Keratinocyte (primary cell): ENCODE results near the gene DLG4. TPM values are rescaled to one million over a fixed set of nuclear protein-coding genes. Genes with fewer than 3 reads are reported as not detected.

Source experiments
- DNase-seq: peaks from one replicate; pipeline ENCODE4 v3.0.0-alpha.2; 2011; ENCODE audit warnings: low read depth, missing footprints, low spot score
- FAIRE-seq: peaks from 2 replicates; lab custom pipeline; 2011; peaks lifted over from hg19 to GRCh38; lab: Jason Lieb, UNC
- H2AFZ ChIP-seq: 2 replicates; pipeline ENCODE4 v1.6.0; 2012; ENCODE audit warnings: low read length, control low read depth, inconsistent platforms; ENCODE audit not compliant: control insufficient read depth
- H3K27ac ChIP-seq: 2 replicates; pipeline ENCODE4 v1.5.1; 2011; ENCODE audit warnings: low read length; ENCODE audit not compliant: control insufficient read depth, insufficient read depth
- H3K27me3 ChIP-seq: 3 replicates; pipeline ENCODE4 v1.6.0; 2011; ENCODE audit warnings: low read length; ENCODE audit not compliant: control insufficient read depth, insufficient read depth; ENCODE audit errors: extremely low read depth
- H3K36me3 ChIP-seq, 2 experiments: 2 replicates in 1 of 2; 3 replicates in 1 of 2; pipeline ENCODE4 v1.5.1; 2011; ENCODE audit warnings: low read length in 2 of 2, mild to moderate bottlenecking in 1 of 2; ENCODE audit not compliant: control insufficient read depth in 2 of 2, insufficient read depth in 2 of 2; ENCODE audit errors: extremely low read depth in 1 of 2
- H3K4me1 ChIP-seq: 3 replicates; pipeline ENCODE4 v1.5.1; 2011; ENCODE audit warnings: low read length; ENCODE audit not compliant: control insufficient read depth, insufficient read depth; ENCODE audit errors: extremely low read depth
- H3K4me2 ChIP-seq: 3 replicates; pipeline ENCODE4 v1.6.0; 2011; ENCODE audit warnings: low read depth, low read length; ENCODE audit not compliant: control insufficient read depth, insufficient read depth; ENCODE audit errors: extremely low read depth
- H3K4me3 ChIP-seq, 3 experiments: fragments of 200-600 bp in 1 of 3; sonication (generic) in 1 of 3; 2 replicates in 2 of 3; 3 replicates in 1 of 3; pipeline ENCODE4 v1.5.1; 2011 to 2016; ENCODE audit warnings: low read length in 3 of 3, mild to moderate bottlenecking in 3 of 3, control low read depth in 2 of 3, inconsistent platforms in 1 of 3, low read depth in 1 of 3, mixed read lengths in 1 of 3, mixed run types in 1 of 3, moderate library complexity in 1 of 3; ENCODE audit not compliant: control insufficient read depth in 2 of 3, insufficient read depth in 2 of 3; ENCODE audit errors: extremely low read depth in 1 of 3
- H3K79me2 ChIP-seq: 2 replicates; pipeline ENCODE4 v1.6.0; 2012; ENCODE audit warnings: low read length; ENCODE audit not compliant: control insufficient read depth, insufficient read depth
- H3K9ac ChIP-seq: 3 replicates; pipeline ENCODE4 v1.6.0; 2011; ENCODE audit warnings: low read length; ENCODE audit not compliant: control insufficient read depth, insufficient read depth; ENCODE audit errors: extremely low read depth
- H3K9me1 ChIP-seq: 3 replicates; pipeline ENCODE4 v1.6.0; 2011; ENCODE audit warnings: low read length; ENCODE audit not compliant: control insufficient read depth, insufficient read depth; ENCODE audit errors: extremely low read depth
- H3K9me3 ChIP-seq: 2 replicates; pipeline ENCODE4 v1.5.1; 2012; ENCODE audit warnings: low read depth, low read length; ENCODE audit not compliant: control insufficient read depth
- H4K20me1 ChIP-seq: 3 replicates; pipeline ENCODE4 v1.6.0; 2011; ENCODE audit warnings: low read length; ENCODE audit not compliant: control insufficient read depth, insufficient read depth; ENCODE audit errors: extremely low read depth
- CTCF ChIP-seq, 3 experiments: IDR thresholded peaks in 1 of 3; conservative IDR thresholded peaks in 1 of 3; optimal IDR thresholded peaks in 1 of 3; 2 replicates in 2 of 3; 3 replicates in 1 of 3; pipeline versions ENCODE3 to v1.5.1; 2011; ENCODE audit warnings: low read length in 3 of 3, mild to moderate bottlenecking in 3 of 3, moderate library complexity in 2 of 3, control low read depth in 1 of 3, inconsistent platforms in 1 of 3; ENCODE audit not compliant: insufficient read depth in 2 of 3; ENCODE audit errors: extremely low read depth in 1 of 3
- EZH2 ChIP-seq: IDR thresholded peaks from one replicate; pipeline ENCODE4 v1.6.1; 2012; ENCODE audit warnings: inconsistent platforms, mild to moderate bottlenecking, low read length, moderate library complexity
- dilution Hi-C: fragments of 300-500 bp; cut with MboI; formaldehyde crosslinking; loops from one replicate; pipeline ENCODE4 v1.7.0; 2020; ENCODE audit warnings: low sequenced_read_pairs; ENCODE audit not compliant: extremely low pct_ligation_motif_present
- polyA plus RNA-seq, 5 experiments: library from polyadenylated mRNA; depleted of rRNA in 3 of 5; stranded (reverse) in 3 of 5; stranded (forward) in 1 of 5; unstranded in 1 of 5; fragments of >200 nt; gene quantifications; 1 replicate in 1 of 5; 2 replicates in 3 of 5; 3 replicates in 1 of 5; pipeline versions ENCODE4 v1.2.1 to v1.2.3, GENCODE V29; 2011 to 2012; ENCODE audit warnings: missing spikeins in 2 of 5, low read depth in 1 of 5, low replicate concordance in 1 of 5

Gene DLG4
- polyA plus RNA-seq, 1 donor (not counting 4 experiments of a cell fraction or from before 2014, with no cell fraction given), result 4.5 TPM

DNA sequence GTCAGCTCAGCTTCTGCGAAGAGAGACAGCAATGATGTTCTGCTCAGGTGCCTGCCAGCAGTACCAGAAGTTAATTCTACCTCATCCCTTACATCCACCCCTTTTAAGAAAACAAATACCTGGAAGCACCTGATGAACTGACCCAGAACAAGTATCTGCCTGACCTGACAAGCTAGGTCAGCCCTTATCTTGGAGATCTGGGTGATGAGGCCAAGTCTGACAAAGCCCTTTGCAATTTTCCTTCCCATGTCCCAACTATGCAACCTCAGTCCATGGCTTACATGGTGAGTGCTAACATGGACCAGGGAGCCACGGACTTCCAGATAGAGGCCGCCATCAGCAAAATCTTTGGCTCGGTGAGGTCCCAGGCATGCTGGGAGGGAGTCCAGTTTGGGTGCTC is 3.7 kb upstream of the DLG4 start:
- Histone ChIP-seq H3K27me3 (no peaks in the 10 kb centered on the region), H4K20me1 (peaks cover 5% of the 10 kb centered on the region), H3K36me3 (peaks cover 39 to 50% of the 10 kb centered on the region in 2 experiments), H3K4me1 (peaks cover 33% of the 10 kb centered on the region), H3K9me3 (no peaks in the 10 kb centered on the region), H3K4me2 (no peak overlapping the region), H3K9me1 (no peaks in the 10 kb centered on the region), H2AFZ (no peak overlapping the region), H3K79me2 (peaks cover 10% of the 10 kb centered on the region), H3K27ac (no peak overlapping the region), H3K4me3 (no peak overlapping the region), H3K9ac (no peak overlapping the region)
- FAIRE-seq, result no peak
- dilution Hi-C loops, result no loop called here
- TF ChIP-seq EZH2 (no peak), CTCF (optimal IDR thresholded peaks at IDR 0.05 in 1 of 3, IDR thresholded peaks at IDR 0.05 in 1 of 3, conservative IDR thresholded peaks at IDR 0.05 in 1 of 3; ENCODE audit: extremely low read depth in 1 of 3, insufficient read depth in 2 of 3, low read length in 3 of 3) (no peak)
- no peak for DNase-seq

DNA sequence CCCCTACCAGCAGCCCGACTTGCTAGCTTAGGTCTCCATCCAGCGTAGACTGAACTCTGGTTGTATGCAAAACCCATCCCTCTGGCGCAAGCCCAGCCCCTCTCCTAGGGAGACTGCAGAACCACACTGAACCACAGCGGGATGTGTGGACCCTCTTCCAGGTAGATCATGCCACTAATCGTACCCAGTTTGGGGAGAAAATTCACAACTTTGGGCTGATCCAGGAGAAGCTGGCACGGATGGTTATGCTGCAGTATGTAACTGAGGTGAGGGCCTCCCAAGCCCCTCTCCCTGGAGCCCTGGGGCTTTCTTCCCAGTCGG is 3.3 kb upstream of the DLG4 start:
- no peak overlapping the region for H3K4me3 ChIP-seq
- no peak overlapping the region for H3K4me2 ChIP-seq
- H3K9me1 ChIP-seq, result no peaks in the 10 kb centered on the region
- H3K36me3 ChIP-seq, result peaks cover 39 to 50% of the 10 kb centered on the region in 2 experiments
- H4K20me1 ChIP-seq, result peaks cover 5% of the 10 kb centered on the region
- dilution Hi-C loops, result no loop called here
- no peak overlapping the region for H3K9ac ChIP-seq
- no peak for FAIRE-seq
- no peaks in the 10 kb centered on the region for H3K27me3 ChIP-seq
- peaks cover 10% of the 10 kb centered on the region for H3K79me2 ChIP-seq
- DNase-seq, result no peak
- no peaks in the 10 kb centered on the region for H3K9me3 ChIP-seq
- no peak overlapping the region for H3K27ac ChIP-seq
- no peak for TF ChIP-seq CTCF (optimal IDR thresholded peaks at IDR 0.05 in 1 of 3, IDR thresholded peaks at IDR 0.05 in 1 of 3, conservative IDR thresholded peaks at IDR 0.05 in 1 of 3; ENCODE audit: extremely low read depth in 1 of 3, insufficient read depth in 2 of 3, low read length in 3 of 3)
- TF ChIP-seq EZH2, result no peak
- H3K4me1 ChIP-seq, result peaks cover 29% of the 10 kb centered on the region
- H2AFZ ChIP-seq, result no peak overlapping the region
